CD1c-positive myeloid dendritic cell (primary cell): ENCODE data around the gene CCNG2.

Experiments
- DNase-seq: peaks from one replicate; pipeline ENCODE4 v3.0.0-alpha.2; 2016; ENCODE audit errors: extremely low spot score

Gene CCNG2

GRCh38 chr4:77175201-77175611, 18.2 kb downstream of the CCNG2 start:
- no peak for DNase-seq

GRCh38 chr4:77176640-77177039, 19.6 kb downstream of the CCNG2 start:
- DNase-seq: no peak

GRCh38 chr4:77177199-77177598, 20.2 kb downstream of the CCNG2 start:
- no peak for DNase-seq

- DNase-seq: no peak
These were observed 21.6 kb downstream of the CCNG2 start for GRCh38 chr4:77178560-77178959.

GRCh38 chr4:77179519-77179918, 22.5 kb downstream of the CCNG2 start:
- DNase-seq: no peak

GRCh38 chr4:77181720-77182119, 24.7 kb downstream of the CCNG2 start:
- DNase-seq: no peak

GRCh38 chr4:77183777-77184420, 26.9 kb downstream of the CCNG2 start:
- DNase-seq: peak; percentile 62

GRCh38 chr4:77184974-77185373, 28.0 kb downstream of the CCNG2 start:
- DNase-seq: peak; percentile 58

- peak; percentile 44 for DNase-seq
These were observed 28.7 kb downstream of the CCNG2 start for GRCh38 chr4:77185686-77186085.

GRCh38 chr4:77187322-77187721, 30.3 kb downstream of the CCNG2 start:
- DNase-seq: peak; percentile 35

GRCh38 chr4:77188498-77189220, 31.7 kb downstream of the CCNG2 start:
- DNase-seq: no peak

GRCh38 chr4:77189412-77189811, 32.4 kb downstream of the CCNG2 start:
- DNase-seq: no peak

- no peak for DNase-seq
These were observed 33.0 kb downstream of the CCNG2 start for GRCh38 chr4:77190053-77190452.

- DNase-seq: no peak
These were observed 36.0 kb downstream of the CCNG2 start for GRCh38 chr4:77193046-77193445.

GRCh38 chr4:77193511-77194102, 36.6 kb downstream of the CCNG2 start:
- DNase-seq: peak; percentile 95

- peak; percentile 51 for DNase-seq
These were observed 37.4 kb downstream of the CCNG2 start for GRCh38 chr4:77194366-77194765.

GRCh38 chr4:77194989-77195388, 38.0 kb downstream of the CCNG2 start:
- no peak for DNase-seq

- DNase-seq: peak; percentile 85
These were observed 39.9 kb downstream of the CCNG2 start for GRCh38 chr4:77196866-77197265.

GRCh38 chr4:77197361-77197760, 40.4 kb downstream of the CCNG2 start:
- no peak for DNase-seq

GRCh38 chr4:77197831-77198230, 40.8 kb downstream of the CCNG2 start:
- DNase-seq: peak; percentile 44

GRCh38 chr4:77199276-77199675, 42.3 kb downstream of the CCNG2 start:
- no peak for DNase-seq

GRCh38 chr4:77199701-77200100, 42.7 kb downstream of the CCNG2 start:
- DNase-seq: no peak

- no peak for DNase-seq
These were observed 44.3 kb downstream of the CCNG2 start for GRCh38 chr4:77201343-77201742.
